Hepatocyte (in vitro differentiated cells): Measurements from ENCODE around the gene CCL1.

Source experiments
- EZH2phosphoT487 ChIP-seq: fragments of 200-600 bp; sonication (generic); IDR thresholded peaks from one replicate; pipeline ENCODE4 v1.6.1; 2018; ENCODE audit warnings: antibody characterized with exemption, mild to moderate bottlenecking, low read depth, moderate library complexity; ENCODE audit not compliant: unreplicated experiment, severe bottlenecking
- TF ChIP-seq, protein P1 (sequence below): fragments of 200-600 bp; sonication (generic); IDR thresholded peaks from 2 replicates; pipeline ENCODE4 v1.5.1; 2016; ENCODE audit warnings: antibody characterized with exemption, mild to moderate bottlenecking; ENCODE audit not compliant: poor library complexity

DNA sequence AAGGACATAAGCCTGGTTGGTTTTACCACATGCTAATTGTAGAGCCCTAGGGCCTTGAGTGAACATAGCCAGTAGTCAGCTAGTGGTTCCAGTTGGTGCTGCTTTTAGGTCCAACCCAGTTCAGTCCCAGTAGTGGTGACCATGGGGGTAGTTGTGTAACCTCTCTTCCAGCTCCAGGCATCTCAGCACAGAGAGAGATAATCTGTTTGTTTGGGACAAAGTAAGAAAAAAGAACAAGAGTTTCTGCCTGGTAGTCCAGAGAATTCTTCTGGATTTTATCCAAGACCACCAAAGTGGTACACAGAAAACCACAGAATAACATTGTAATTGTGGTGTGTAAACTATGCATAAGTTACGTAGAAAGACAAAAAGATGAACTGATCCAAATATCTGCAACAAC lies 11.9 kb downstream of the CCL1 start:
- TF ChIP-seq, protein P1, sequence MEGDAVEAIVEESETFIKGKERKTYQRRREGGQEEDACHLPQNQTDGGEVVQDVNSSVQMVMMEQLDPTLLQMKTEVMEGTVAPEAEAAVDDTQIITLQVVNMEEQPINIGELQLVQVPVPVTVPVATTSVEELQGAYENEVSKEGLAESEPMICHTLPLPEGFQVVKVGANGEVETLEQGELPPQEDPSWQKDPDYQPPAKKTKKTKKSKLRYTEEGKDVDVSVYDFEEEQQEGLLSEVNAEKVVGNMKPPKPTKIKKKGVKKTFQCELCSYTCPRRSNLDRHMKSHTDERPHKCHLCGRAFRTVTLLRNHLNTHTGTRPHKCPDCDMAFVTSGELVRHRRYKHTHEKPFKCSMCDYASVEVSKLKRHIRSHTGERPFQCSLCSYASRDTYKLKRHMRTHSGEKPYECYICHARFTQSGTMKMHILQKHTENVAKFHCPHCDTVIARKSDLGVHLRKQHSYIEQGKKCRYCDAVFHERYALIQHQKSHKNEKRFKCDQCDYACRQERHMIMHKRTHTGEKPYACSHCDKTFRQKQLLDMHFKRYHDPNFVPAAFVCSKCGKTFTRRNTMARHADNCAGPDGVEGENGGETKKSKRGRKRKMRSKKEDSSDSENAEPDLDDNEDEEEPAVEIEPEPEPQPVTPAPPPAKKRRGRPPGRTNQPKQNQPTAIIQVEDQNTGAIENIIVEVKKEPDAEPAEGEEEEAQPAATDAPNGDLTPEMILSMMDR = no peak
- TF ChIP-seq EZH2phosphoT487 = no peak
